Spleen (tissue), 11 donors: ENCODE data around the gene MEAK7. TPM values are rescaled to one million over a fixed set of nuclear protein-coding genes. Genes with fewer than 3 reads are reported as not detected.

ENCODE experiments used
- DNase-seq: peaks from one replicate; pipeline ENCODE4 v3.0.0-alpha.2; 2020
- H3K27ac ChIP-seq, 8 donors: fragments of 200-600 bp; sonication (generic) in 7 of 8; 1 replicate in 4 of 8; 2 replicates in 4 of 8; pipeline versions ENCODE4 v1.5.0 to v1.8.0; 2016 to 2021; ENCODE audit warnings: inconsistent platforms in 4 of 8, mild to moderate bottlenecking in 4 of 8, moderate library complexity in 1 of 8
- H3K27me3 ChIP-seq, 7 donors: fragments of 200-600 bp; sonication (generic) in 6 of 7; replicated peaks in 1 of 7; 1 replicate in 4 of 7; 2 replicates in 3 of 7; pipeline versions ENCODE4 v1.5.0 to v1.8.0; 2016 to 2021; ENCODE audit warnings: inconsistent platforms in 3 of 7, mild to moderate bottlenecking in 1 of 7
- H3K36me3 ChIP-seq, 6 donors: fragments of 200-600 bp; sonication (generic) in 5 of 6; 1 replicate in 4 of 6; 2 replicates in 2 of 6; pipeline versions ENCODE4 v1.5.0 to v1.8.0; 2016 to 2021; ENCODE audit warnings: inconsistent platforms in 2 of 6
- H3K4me1 ChIP-seq, 6 donors: fragments of 200-600 bp; sonication (generic) in 5 of 6; 1 replicate in 3 of 6; 2 replicates in 3 of 6; pipeline versions ENCODE4 v1.5.0 to v1.8.0; 2016 to 2021; ENCODE audit warnings: inconsistent platforms in 3 of 6
- H3K4me3 ChIP-seq, 8 donors: fragments of 200-600 bp; sonication (generic) in 7 of 8; 1 replicate in 4 of 8; 2 replicates in 4 of 8; pipeline versions ENCODE4 v1.5.0 to v1.8.0; 2016 to 2021; ENCODE audit warnings: inconsistent platforms in 4 of 8, mild to moderate bottlenecking in 4 of 8, moderate library complexity in 2 of 8
- H3K9me3 ChIP-seq, 8 donors: fragments of 200-600 bp; sonication (generic) in 7 of 8; 1 replicate in 4 of 8; 2 replicates in 4 of 8; pipeline versions ENCODE4 v1.5.0 to v1.8.0; 2016 to 2021; ENCODE audit warnings: inconsistent platforms in 4 of 8
- POLR2A ChIP-seq, 3 donors: fragments of 450-650 bp; IDR thresholded peaks; one replicate each; pipeline ENCODE4 v1.5.1; 2017; ENCODE audit warnings: antibody characterized with exemption in 3 of 3, mild to moderate bottlenecking in 1 of 3
- POLR2AphosphoS5 ChIP-seq, 3 donors: sonication (generic); formaldehyde crosslinking; IDR thresholded peaks; one replicate each; pipeline ENCODE4 v1.5.1; 2017; ENCODE audit warnings: antibody characterized with exemption in 3 of 3
- whole genome bisulfite sequencing, 5 donors: extraction: QIAGEN DNeasy Blood & Tissue Kit in 3 of 5; methylation state at CpG; one replicate each; pipeline versions ENCODE4 v1.1.5 to v1.1.7; 2013 to 2018; 5-methylcytosine and 5-hydroxymethylcytosine counted together
- intact Hi-C: fragments of 100-400 bp; cut with DNase I; formaldehyde crosslinking; loops from one replicate; pipeline ENCODE4 v1.15.0; 2023; ENCODE audit warnings: low total_unique reads
- polyA plus RNA-seq, 3 donors: library from polyadenylated mRNA; stranded (reverse); fragments of 200-250 nt; gene quantifications; one replicate each; pipeline ENCODE4 v1.2.1, GENCODE V29; 2013
- total RNA-seq, 7 donors: library from RNA; depleted of rRNA in 3 of 7; stranded (reverse); fragments of >200 nt in 3 of 7; fragmentation: NEBNext Ultra II Directional in 4 of 7; extraction: Animal tissue kit (Norgen Biotek cat#: 25700) in 4 of 7; gene quantifications; one replicate each; pipeline versions ENCODE4 v1.1.0 to v1.2.1, GENCODE V29; 2016 to 2021
- TF ChIP-seq, protein P1 (sequence below), 11 experiments: fragments of 200-600 bp in 7 of 11; fragments of 450-650 bp in 4 of 11; sonication (generic) in 4 of 11; IDR thresholded peaks in 8 of 11; conservative IDR thresholded peaks in 3 of 11; 1 replicate in 7 of 11; 2 replicates in 4 of 11; pipeline versions ENCODE4 v1.4.0 to v1.8.0; 2016 to 2021; ENCODE audit warnings: antibody characterized with exemption in 11 of 11, inconsistent platforms in 4 of 11, mild to moderate bottlenecking in 1 of 11
- donor health status: healthy with polysubstance abuse.
- donor health status: DM: no; HTN: no; CAD: no; lungs with moderate emphysema.
- donor health status: DM: no; HTN: no; CAD: no.
- donor health status: Bipolar disorder and iron deficiency.
- donor health status: healthy.
- donor health status: DM: no; HTN: no; CAD: no.
- donor health status: DM: yes; HTN: yes; CAD: no.

Gene MEAK7
- total and polyA plus RNA-seq, 10 donors: 1.5 to 14.9 (median 10.2) TPM

DNA sequence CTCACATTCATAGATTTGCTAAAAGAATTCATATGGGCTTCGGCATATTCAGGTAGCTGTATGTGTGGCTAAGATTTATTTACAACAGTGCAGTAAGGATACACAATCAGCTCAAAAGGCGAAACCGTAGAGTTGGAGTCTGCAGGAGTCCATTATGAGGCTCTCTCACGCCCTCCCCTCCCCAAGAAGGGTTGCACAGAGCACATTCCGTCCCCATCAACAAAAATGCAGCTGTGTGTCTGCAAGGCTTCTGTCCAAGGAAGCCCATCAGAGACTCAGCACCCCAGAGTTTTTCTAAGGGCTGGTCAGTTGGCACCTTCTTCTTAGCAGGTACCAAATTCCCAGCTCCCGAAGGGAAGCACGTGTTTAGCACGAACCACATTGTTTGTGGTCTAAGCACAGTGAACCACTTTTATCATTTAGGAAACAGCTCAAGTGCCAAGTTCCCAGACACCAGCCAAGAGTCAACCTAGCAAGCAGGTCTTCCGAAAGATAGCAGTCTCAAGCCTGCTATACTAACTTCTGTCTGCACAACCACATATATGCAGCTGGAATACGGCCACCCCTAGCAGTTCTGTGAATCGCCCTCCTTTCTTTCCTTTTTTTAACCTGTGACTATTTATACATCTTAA, 28.5 kb upstream of the MEAK7 start:
- H3K9me3 ChIP-seq: peaks cover 0 to 11% (median 7%) of the 10 kb centered on the region in 8 donors
- intact Hi-C loops: no loop called here
- peak; percentile 24 for DNase-seq
- H3K36me3 ChIP-seq: no peaks in the 10 kb centered on the region
- no peaks in the 10 kb centered on the region for H3K27me3 ChIP-seq
- peaks cover 11 to 67% (median 40%) of the 10 kb centered on the region in 6 donors for H3K4me1 ChIP-seq
- WGBS, 5 donors: 50 to 66% (median 54%) methylated on average over 11 of the region's 11 CpGs
- H3K4me3 ChIP-seq: no peak overlapping the region
- H3K27ac ChIP-seq: peak overlapping the region; percentile 61 to 85 (median 82)
- TF ChIP-seq, protein P1, sequence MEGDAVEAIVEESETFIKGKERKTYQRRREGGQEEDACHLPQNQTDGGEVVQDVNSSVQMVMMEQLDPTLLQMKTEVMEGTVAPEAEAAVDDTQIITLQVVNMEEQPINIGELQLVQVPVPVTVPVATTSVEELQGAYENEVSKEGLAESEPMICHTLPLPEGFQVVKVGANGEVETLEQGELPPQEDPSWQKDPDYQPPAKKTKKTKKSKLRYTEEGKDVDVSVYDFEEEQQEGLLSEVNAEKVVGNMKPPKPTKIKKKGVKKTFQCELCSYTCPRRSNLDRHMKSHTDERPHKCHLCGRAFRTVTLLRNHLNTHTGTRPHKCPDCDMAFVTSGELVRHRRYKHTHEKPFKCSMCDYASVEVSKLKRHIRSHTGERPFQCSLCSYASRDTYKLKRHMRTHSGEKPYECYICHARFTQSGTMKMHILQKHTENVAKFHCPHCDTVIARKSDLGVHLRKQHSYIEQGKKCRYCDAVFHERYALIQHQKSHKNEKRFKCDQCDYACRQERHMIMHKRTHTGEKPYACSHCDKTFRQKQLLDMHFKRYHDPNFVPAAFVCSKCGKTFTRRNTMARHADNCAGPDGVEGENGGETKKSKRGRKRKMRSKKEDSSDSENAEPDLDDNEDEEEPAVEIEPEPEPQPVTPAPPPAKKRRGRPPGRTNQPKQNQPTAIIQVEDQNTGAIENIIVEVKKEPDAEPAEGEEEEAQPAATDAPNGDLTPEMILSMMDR (IDR thresholded peaks at IDR 0.05 in 8 of 11, conservative IDR thresholded peaks at IDR 0.05 in 3 of 11): no peak
- TF ChIP-seq POLR2AphosphoS5 (IDR thresholded peaks at IDR 0.05): peak in 1 of 3 donors; percentile 58

DNA sequence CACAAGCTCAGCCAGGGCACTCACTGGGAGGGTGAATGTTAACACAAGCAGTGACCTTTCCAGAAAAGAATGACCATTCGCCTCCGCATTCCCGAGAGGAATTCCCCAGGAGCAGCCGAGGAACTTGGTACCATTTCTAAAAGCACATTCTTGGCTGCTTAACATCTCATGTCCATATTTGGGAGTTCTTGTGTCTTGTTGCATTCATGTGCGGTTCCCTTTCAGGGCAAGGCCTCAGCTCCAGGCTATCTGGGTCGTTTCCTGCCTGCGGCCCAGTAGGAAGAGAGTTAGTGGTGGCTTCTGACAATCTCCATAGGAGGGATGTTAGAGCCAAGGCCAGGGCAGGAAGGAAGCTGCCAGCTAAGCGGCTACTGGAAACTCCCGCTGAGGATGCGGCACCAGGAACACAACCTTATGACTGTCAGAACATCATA, 27.8 kb upstream of the MEAK7 start:
- peaks cover 18 to 67% (median 47%) of the 10 kb centered on the region in 6 donors for H3K4me1 ChIP-seq
- no peaks in the 10 kb centered on the region for H3K27me3 ChIP-seq
- H3K36me3 ChIP-seq: no peaks in the 10 kb centered on the region
- peak overlapping the region; percentile 61 to 85 (median 82) for H3K27ac ChIP-seq
- H3K9me3 ChIP-seq: peaks cover 0 to 11% (median 7%) of the 10 kb centered on the region in 8 donors
- TF ChIP-seq POLR2AphosphoS5 (IDR thresholded peaks at IDR 0.05) (peak; percentile 21 to 85 (median 72)), POLR2A (IDR thresholded peaks at IDR 0.05) (no peak)
- TF ChIP-seq, protein P1 (IDR thresholded peaks at IDR 0.05 in 8 of 11, conservative IDR thresholded peaks at IDR 0.05 in 3 of 11): no peak
- H3K4me3 ChIP-seq: no peak overlapping the region
- intact Hi-C loops: no loop called here
- WGBS, 5 donors: 38 to 44% (median 43%) methylated on average over 10 of the region's 10 CpGs
- DNase-seq: peak; percentile 84

DNA sequence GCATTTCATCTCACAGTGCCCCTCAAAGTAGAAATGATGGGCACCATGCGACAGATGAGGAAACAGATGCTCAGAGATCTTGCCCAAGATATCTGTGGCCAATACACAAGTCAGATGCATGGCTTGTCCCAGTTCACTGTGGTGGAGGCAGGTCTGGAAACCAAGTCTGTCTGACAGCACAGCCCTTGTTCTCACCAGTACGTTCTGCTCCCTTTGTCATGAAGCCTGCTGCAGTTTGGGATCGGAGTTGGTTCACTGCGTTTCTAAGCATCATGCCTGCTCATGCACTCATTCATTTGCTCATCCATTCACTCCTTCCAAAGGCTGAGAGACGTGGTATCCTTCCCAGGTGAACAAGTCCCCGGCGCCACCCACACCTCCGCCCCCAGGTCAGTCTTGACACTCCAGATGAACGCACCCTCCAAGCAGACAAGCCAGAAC, 27.2 kb upstream of the MEAK7 start:
- Histone ChIP-seq H3K4me1 (peaks cover 18 to 71% (median 51%) of the 10 kb centered on the region in 6 donors), H3K4me3 (no peak overlapping the region), H3K27me3 (no peaks in the 10 kb centered on the region), H3K36me3 (no peaks in the 10 kb centered on the region), H3K9me3 (peaks cover 0 to 11% (median 7%) of the 10 kb centered on the region in 8 donors), H3K27ac (peak overlapping the region; percentile 36 to 85 (median 82))
- TF ChIP-seq POLR2AphosphoS5 (IDR thresholded peaks at IDR 0.05): no peak
- DNase-seq: no peak
- WGBS, 5 donors: 69 to 79% (median 74%) methylated on average over 9 of the region's 9 CpGs
- intact Hi-C loops: no loop called here

DNA sequence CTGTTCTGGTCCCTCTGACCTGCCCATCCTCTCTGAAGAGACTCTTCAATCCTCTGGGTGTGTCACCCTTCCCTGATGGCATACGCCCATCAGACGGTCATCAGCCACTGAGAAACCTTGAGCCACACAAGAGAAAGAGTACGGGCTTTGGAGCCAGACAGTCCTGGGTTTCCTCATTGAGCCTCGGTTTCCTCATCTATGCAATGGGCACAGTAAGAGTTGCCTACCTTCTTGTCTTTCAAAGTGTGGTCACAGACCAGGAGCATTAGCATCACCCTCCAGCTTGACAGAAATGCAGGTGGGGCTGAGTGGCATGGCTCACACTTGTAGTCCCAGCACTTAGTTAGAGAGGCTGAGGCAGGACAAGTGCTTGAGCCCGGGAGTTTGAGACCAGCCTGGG, 26.1 kb upstream of the MEAK7 start:
- H3K27me3 ChIP-seq: no peaks in the 10 kb centered on the region
- peaks cover 18 to 77% (median 58%) of the 10 kb centered on the region in 6 donors for H3K4me1 ChIP-seq
- no peak for TF ChIP-seq POLR2A (IDR thresholded peaks at IDR 0.05)
- TF ChIP-seq POLR2AphosphoS5 (IDR thresholded peaks at IDR 0.05): no peak
- TF ChIP-seq, protein P1 (IDR thresholded peaks at IDR 0.05 in 8 of 11, conservative IDR thresholded peaks at IDR 0.05 in 3 of 11): no peak
- no peak for DNase-seq
- intact Hi-C loops: no loop called here
- H3K36me3 ChIP-seq: no peaks in the 10 kb centered on the region
- 72 to 89% (median 85%) methylated on average over 5 of the region's 5 CpGs for WGBS, 5 donors
- no peak overlapping the region for H3K4me3 ChIP-seq
- peaks cover 0 to 11% (median 7%) of the 10 kb centered on the region in 8 donors for H3K9me3 ChIP-seq
- no peak overlapping the region for H3K27ac ChIP-seq
